HG03575 (cell line): ENCODE data around the gene C1orf210.

ENCODE experiments used
- ATAC-seq: cut with Tn5 transposase; IDR thresholded peaks from one replicate; pipeline ENCODE4 v1.9.1; 2021; ENCODE audit not compliant: unreplicated experiment, insufficient number of reproducible peaks, low FRiP score; ENCODE audit errors: extremely low read depth

C1orf210 gene

GRCh38 chr1:43233631-43234030, 51.8 kb downstream of the C1orf210 start:
- ATAC-seq: no peak

GRCh38 chr1:43232482-43232881, 52.9 kb downstream of the C1orf210 start:
- no peak for ATAC-seq

- ATAC-seq: no peak
These were observed 53.3 kb downstream of the C1orf210 start for GRCh38 chr1:43232074-43232473.
